GM19023 (cell line): ENCODE results near the gene PARL.

Source experiments
- ATAC-seq: cut with Tn5 transposase; IDR thresholded peaks from one replicate; pipeline ENCODE4 v1.9.1; 2021; ENCODE audit warnings: mild to moderate bottlenecking, moderate library complexity; ENCODE audit not compliant: unreplicated experiment

PARL gene

GRCh38 chr3:183818706-183819624 lies 65.7 kb downstream of the PARL start:
- no peak for ATAC-seq

- ATAC-seq, result no peak
Measured at GRCh38 chr3:183818041-183818620, 66.5 kb downstream of the PARL start.

- ATAC-seq, result no peak
Measured at GRCh38 chr3:183817639-183818038, 67.0 kb downstream of the PARL start.

GRCh38 chr3:183816681-183817510 lies 67.8 kb downstream of the PARL start:
- no peak for ATAC-seq

- ATAC-seq, result no peak
Measured at GRCh38 chr3:183815951-183816475, 68.7 kb downstream of the PARL start.

GRCh38 chr3:183815563-183815940 lies 69.1 kb downstream of the PARL start:
- no peak for ATAC-seq

GRCh38 chr3:183814240-183814639 lies 70.4 kb downstream of the PARL start:
- no peak for ATAC-seq

- ATAC-seq, result no peak
Measured at GRCh38 chr3:183812761-183813445, 71.8 kb downstream of the PARL start.

- no peak for ATAC-seq
Measured at GRCh38 chr3:183811638-183812037, 73.0 kb downstream of the PARL start.

GRCh38 chr3:183810643-183811594 lies 73.8 kb downstream of the PARL start:
- ATAC-seq, result no peak

GRCh38 chr3:183809270-183809669 lies 75.4 kb downstream of the PARL start:
- ATAC-seq, result no peak

GRCh38 chr3:183808355-183808754 lies 76.3 kb downstream of the PARL start:
- no peak for ATAC-seq

- no peak for ATAC-seq
Measured at GRCh38 chr3:183807881-183808280, 76.8 kb downstream of the PARL start.

GRCh38 chr3:183807209-183807728 lies 77.4 kb downstream of the PARL start:
- no peak for ATAC-seq

GRCh38 chr3:183802989-183803388 lies 81.7 kb downstream of the PARL start:
- ATAC-seq, result no peak

- no peak for ATAC-seq
Measured at GRCh38 chr3:183801601-183802000, 83.1 kb downstream of the PARL start.

- ATAC-seq, result no peak
Measured at GRCh38 chr3:183800243-183800863, 84.3 kb downstream of the PARL start.

GRCh38 chr3:183799461-183799860 lies 85.2 kb downstream of the PARL start:
- no peak for ATAC-seq

- ATAC-seq, result no peak
Measured at GRCh38 chr3:183797996-183798395, 86.7 kb downstream of the PARL start.
